Activated CD8-positive, alpha-beta memory T cell treated with anti-CD3 and anti-CD28 coated beads, Interleukin-2, amount 50 U/mL, for 1 hour (primary cell): ENCODE measurements around the gene TPSB2.
"Not testable (repeated sequence)": the region's sequence is repeated elsewhere in the genome, so short reads cannot be mapped to it uniquely, and the experiment has no call there.

ENCODE experiments used
- DNase-seq: peaks from one replicate; pipeline ENCODE4 v3.0.0-alpha.2; 2020; ENCODE audit errors: extremely low read depth

TPSB2 gene

GRCh38 chr16:1261131-1261892, 31.3 kb upstream of the TPSB2 start:
- DNase-seq = no peak

- DNase-seq = no peak
These were observed 30.2 kb upstream of the TPSB2 start for GRCh38 chr16:1260101-1260680.

- DNase-seq = no peak
These were observed 29.7 kb upstream of the TPSB2 start for GRCh38 chr16:1259760-1260068.

GRCh38 chr16:1258906-1259759, 29.1 kb upstream of the TPSB2 start:
- DNase-seq = no peak

- no peak for DNase-seq
These were observed 28.2 kb upstream of the TPSB2 start for GRCh38 chr16:1258225-1258600.

- DNase-seq = no peak
These were observed 27.7 kb upstream of the TPSB2 start for GRCh38 chr16:1257561-1258224.

GRCh38 chr16:1256874-1257322, 26.9 kb upstream of the TPSB2 start:
- DNase-seq = no peak

- not testable (repeated sequence) for DNase-seq
These were observed 26.4 kb upstream of the TPSB2 start for GRCh38 chr16:1256296-1256873.

- DNase-seq = not testable (repeated sequence)
These were observed 25.5 kb upstream of the TPSB2 start, which contains the start of gene TPSD1 for GRCh38 chr16:1255276-1256122. Gene TPSD1 (plus strand): TSS chr16:1256069. CDS start chr16:1256281, 212 bp downstream.

- DNase-seq = not testable (repeated sequence)
These were observed 24.8 kb upstream of the TPSB2 start for GRCh38 chr16:1254821-1255220.

GRCh38 chr16:1253701-1254364, 23.8 kb upstream of the TPSB2 start:
- DNase-seq = not testable (repeated sequence)

GRCh38 chr16:1249031-1249755, 19.2 kb upstream of the TPSB2 start:
- DNase-seq = not testable (repeated sequence)

- not testable (repeated sequence) for DNase-seq
These were observed 18.0 kb upstream of the TPSB2 start for GRCh38 chr16:1247903-1248537.

- DNase-seq = no peak
These were observed 15.6 kb upstream of the TPSB2 start for GRCh38 chr16:1245452-1246020.

- no peak for DNase-seq
These were observed 14.9 kb upstream of the TPSB2 start for GRCh38 chr16:1244881-1245280.

- DNase-seq = not testable (repeated sequence)
These were observed 14.2 kb upstream of the TPSB2 start for GRCh38 chr16:1243907-1244850.

GRCh38 chr16:1243363-1243762, 13.4 kb upstream of the TPSB2 start:
- DNase-seq = not testable (repeated sequence)
